Measurements from ENCODE around the gene PARVG.

PARVG gene

DNA sequence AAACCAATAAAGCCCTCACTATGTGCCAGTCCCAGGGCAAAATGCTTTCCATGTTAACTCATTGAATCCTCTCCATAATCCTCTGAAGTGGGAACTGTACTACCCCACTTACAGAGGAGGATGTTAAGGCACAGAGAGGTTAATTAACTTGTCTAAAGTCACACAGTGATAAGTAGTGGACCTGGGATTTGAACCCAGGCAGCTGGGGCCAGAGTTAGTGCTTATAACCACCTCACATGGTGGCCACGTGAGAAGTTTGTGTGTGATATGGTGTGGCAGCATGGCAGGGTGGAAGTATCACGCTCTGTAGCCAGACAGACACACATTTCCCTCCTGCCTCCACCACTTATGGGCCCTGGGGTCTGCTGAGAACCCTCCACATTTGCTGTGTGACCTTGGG is 16.5 kb downstream of the PARVG start:
- no peak for DNase-seq

DNA sequence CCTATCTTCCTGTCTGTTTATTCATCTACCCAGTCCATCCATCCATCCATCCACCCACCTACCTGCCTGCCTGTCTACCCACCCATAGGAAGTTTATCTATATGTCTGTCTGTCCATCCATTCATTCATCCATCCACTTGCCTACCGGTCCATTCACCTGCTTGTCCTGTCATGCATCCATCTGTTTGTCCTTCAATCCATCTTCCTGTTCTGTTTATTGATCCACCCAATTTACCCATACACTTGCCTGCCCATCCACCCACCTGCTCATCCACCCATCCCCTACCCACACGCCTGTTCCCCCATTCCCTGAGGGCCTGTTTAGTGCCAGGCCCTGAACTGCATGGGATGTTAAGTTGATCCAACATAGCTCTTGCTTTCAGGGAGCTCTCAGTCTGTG is 18.4 kb downstream of the PARVG start:
- DNase-seq: no peak

DNA sequence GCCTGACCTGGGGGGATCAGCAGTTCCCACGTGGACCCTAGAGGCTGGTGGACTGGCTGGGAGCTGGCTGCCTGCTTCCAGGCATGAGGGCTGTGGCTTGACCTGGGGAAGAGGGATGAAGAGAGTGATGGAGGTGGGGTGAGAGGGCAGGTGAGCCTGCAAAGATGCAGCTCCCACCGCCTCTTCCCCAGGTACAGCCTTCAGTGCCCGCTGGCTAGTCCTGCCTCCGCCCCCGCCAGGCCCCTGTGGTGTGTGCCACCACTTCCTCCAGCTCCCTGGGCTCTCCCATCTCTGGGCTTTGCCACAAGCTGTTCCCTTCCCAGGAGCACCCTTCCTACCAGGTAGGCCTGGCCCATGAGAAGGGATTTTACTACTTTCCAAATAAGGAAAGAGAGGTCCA is 19.1 kb downstream of the PARVG start:
- no peak for DNase-seq

DNA sequence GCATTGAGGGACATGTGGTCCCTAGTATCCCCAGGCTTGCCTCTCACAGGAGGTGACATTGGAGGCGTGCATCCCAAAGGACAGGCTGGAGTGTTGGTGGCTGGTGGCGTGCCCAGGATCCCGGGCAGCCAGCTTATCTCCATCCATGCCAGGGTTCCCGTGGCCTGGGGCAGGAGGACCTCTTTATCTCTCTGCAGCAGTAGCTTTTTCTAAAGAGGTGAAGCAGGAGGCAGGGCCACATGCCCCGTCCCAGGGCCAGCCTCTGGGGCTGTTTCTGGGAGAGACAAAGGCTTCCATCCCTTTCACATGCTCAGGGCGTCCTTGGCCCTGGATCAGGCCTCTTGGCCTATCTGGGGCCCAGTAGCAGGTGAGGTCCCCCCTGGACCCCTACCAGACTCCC is 19.7 kb downstream of the PARVG start:
- no peak for DNase-seq

DNA sequence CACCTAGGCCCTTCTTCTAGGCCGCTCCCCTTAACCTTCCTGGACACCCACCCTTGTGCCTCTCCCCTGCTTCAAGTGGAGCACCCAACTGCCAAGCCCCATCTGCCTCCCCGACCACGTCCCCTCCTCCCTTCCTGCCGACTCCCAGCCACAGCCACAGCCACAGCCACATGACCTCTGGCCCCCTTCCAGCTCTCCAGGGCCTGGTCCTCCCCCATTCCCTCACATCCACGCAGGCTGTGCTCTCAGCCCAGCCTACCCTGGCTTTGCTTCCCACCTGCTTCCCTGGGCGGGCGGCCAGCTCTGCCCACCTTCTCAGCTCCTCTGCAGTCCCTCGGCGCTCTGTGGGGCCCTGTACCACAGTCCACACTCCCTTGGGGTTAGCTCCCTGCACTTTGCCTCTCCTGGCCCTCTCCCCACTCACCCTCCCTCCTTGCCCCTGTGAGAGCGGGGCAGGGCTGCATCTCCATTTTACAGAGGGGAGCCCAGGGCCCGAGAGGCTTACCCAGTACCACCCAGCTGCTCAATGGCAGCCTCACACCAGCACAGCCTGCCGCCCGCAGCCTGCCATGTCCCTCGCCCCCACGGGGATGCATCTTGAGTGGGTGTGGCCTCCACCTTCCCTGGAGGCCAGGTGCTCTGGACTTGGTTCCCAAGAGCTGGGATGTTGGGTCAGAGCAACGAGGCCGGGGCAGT is 20.3 kb downstream of the PARVG start:
- DNase-seq: no peak

DNA sequence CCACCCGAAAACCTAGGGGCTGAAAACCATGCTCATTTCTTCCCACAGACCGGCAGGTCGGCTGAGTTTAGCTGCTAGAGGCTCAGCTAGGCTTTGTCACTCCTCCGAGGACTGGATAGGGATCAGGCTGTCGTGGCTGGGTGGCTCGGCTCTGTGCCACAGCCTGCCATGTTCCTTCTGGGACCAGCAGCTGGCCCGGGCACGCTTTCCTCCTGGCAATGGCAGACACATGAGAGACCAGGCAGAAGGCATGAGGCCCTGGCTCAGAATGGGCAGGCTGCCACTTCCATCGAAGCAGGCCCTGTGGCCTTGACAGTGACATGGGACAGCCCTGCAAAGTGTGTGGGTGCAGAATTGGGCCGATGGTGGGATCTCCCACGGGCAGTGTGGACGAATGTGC is 20.9 kb downstream of the PARVG start:
- no peak for DNase-seq

DNA sequence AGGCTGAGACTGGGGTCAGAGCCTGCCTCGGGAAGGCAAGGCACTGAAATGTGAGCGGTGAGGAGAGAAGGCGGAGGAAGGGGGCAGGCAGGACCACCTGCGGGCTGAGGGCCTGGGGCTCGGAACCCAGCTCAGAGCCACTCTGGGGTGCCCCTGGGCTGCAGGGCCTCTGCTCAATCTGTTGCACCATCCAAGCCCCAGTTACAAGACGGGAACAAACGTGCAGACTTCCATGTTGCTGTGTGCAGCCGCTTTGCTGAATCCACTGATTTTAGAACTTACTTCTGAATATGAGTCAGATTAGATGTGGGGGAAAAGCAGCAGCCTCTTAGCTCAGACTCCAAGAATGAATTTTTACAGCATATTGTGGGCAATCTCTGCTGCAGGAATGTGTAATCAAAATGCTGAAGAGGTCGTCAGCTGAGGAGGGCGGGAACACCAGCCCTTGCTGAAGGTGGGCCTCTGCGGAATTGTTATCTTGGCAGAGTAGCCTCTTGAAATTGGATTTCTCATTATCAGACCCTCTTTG is 21.6 kb downstream of the PARVG start:
- DNase-seq: no peak

DNA sequence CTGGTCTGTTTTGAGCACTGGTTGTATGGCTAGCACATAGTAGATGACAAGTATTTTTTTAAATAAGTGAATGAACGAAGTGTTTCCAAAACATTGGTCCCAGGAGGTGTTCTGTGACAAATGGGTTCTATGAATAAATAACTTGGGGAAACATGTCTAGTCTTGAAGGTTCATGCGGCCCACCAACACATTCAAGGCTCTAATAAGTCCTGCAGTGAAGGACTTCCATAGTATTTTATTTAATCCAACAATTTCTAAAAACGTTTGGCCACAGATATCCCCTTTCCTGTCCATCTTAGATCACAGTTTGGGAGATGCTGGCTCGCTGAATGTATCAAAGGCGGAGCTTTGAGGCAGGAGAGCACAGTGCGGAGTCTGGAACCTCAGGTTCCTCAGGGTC is 22.5 kb downstream of the PARVG start:
- DNase-seq: no peak

DNA sequence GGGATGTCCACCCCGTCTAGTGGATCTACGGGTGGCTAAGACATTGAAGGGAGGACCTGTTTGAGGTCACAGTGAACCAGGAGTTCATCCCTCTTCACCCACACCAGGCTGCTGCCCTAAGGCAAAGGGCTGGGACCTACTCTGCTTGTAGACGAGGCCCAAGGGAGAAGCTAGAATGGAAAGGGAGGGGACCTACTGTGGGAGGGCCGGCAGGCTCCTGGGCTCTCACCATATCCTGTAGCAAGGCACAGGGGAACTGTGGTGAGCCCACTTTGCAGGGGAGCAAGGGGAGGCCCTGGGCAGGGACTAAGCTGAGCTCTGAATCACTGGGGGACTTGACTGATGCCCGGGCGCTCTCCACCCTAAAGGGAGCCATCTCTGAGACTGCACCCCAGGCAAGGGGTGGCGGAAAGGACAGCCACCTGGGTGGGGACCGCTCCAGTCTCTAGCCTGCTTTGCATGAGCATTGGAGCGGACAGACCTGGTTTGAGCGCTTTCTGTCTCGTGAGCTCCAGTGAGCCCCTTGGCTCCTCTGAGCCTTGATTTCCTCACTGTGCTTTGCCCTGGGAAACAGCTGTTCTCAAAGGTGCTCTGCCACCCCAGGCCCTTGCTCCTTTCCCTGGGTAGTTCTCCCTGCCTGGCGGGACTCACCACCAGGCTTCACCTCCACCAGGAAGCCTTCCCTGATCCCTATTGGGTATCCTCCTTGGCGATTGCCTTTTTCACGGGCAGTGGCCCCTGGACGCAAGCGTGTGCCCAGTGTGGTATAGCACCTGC is 24.2 kb downstream of the PARVG start:
- DNase-seq: no peak

DNA sequence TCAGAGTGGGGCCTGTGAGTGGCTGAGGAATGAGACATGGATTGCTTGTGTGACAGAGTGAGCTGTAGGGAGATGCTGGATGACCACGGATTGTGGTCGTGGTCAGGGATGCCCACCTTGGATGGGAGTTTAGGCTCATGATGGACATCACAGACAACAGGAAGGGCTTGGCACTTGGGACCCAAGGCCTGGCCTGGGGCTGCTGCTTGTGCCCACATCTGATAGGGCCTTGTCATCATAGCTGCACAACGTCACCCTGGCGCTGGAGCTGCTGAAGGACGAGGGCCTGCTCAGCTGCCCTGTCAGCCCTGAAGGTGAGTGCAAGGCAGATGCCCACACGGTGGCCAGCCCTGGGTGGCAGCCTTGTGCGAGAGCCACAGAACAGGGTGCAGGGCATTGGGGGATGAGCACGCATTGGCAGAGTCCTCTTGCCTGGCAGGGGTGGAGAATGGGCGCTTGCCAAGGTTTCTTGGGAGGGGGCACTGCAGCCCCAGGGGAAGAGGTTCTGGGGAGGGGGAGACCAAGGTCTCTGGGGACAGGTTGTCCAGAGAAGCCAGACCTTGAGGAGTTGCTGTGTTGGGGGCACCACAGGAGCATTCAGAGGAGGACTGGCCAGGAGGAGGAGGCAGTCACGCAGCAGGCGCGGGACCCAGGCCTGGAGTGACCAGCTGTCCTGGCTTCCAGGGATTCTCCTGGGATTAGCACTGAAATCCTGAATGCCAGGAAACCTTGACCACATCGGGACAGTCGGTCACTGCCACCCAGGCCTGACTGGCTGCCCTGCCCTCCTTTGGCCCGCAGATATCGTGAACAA is 25.0 kb downstream of the PARVG start:
- DNase-seq: no peak

DNA sequence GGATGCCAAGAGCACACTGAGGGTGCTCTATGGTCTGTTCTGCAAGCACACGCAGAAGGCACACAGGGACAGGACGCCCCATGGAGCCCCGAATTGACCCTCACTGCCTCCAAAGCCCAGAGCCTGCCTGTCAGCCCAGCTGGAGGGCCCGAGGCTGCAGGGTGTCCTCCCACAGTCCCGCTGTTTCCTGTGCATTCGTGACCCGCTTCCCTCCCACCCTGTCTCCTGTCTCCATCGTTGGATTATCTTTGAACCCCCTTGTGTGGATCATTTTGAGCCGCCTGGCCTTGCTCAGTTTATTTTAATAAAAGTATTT is 25.6 kb downstream of the PARVG start:
- no peak for DNase-seq

DNA sequence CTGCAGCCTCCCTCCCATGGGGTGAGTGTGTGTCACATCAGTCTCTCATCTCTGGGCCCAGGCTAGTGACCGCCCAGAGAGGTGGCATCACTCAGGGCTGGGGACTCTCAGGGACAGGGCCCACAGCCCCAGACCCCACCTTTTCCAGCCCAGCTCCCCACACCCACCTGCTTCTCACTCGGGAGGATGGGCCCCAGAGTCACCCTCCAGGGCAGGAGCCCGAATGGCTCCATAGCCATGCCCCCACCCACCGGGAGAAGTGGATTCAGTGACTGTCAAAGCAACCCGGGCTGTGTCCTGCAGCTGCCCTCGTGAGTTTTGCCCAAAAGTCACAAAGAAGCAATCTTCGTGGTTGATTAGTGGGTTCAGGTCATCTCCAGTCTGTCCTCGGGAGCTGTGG is 26.0 kb downstream of the PARVG start:
- DNase-seq: no peak

DNA sequence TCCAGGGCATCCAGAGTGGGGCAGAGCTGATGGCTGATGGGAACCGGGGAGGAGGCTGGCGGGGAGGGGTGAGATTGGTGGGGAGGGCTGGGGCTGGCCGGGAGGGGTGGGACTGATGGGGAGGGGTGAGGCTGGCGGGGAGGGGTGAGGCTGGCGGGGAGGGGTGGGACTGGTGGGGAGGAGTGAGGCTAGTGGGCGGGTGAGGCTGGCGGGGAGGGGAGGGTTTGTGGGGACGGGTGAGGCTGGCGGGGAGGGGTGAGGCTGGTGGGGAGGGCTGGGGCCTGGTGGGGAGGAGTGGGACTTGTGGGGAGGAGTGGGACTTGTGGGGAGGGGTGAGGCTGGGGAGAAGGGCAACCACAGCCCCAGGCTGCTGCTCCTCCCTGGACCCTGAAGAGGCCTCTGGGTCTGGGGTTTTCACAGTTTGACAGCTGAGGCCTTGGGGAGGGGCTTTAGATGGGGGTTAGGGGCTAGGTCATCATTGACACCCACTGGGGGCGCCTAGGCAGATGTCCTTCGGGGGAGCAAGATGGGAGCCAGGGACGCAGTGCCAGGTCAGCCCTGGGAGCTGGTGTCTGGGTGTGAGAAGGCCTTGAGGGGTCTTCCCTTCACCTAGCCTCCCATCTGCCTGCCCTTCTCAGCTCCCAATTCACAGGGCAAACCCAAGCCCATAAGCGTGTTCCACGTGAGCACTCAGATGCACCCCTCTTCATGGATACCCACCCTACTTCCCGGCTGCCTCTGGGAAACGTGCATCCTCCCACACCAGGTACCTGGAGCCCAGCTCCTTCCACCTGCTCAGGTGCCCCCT is 26.7 kb downstream of the PARVG start:
- DNase-seq: no peak

DNA sequence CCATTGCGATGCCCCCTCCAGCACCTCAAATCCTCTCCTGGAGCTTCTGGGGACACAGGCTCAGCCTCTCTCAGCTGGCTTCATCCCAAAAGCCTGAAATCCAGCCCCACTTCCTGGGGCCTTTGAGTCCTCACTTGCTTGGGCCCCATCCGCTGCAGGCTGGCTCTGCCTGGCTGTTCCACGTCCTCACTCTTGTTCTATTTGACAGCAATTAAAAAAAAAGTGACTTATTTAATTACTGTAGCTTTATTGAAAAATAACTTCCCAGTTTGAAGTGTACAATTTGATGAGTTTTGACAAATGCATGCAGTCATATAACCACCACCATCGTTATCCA is 27.2 kb downstream of the PARVG start:
- DNase-seq: no peak

DNA sequence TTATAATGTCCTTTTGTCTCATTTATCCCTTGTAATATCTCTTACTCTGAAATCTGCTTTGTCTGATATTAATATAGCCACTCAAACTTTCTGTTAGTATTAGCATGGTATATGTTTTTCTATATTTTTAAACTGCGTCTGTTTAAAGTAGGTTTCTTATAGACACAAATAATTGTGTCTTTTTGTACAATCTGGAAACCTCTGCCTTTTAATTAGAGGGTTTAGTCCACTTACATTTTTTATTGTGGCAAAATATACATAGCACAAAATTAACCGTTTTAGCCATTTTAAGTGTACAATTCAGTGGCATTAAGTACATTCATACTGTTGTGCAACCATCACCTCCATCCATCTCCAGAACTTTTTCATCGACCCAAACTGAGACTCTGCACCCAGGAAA is 28.6 kb downstream of the PARVG start:
- no peak for DNase-seq

DNA sequence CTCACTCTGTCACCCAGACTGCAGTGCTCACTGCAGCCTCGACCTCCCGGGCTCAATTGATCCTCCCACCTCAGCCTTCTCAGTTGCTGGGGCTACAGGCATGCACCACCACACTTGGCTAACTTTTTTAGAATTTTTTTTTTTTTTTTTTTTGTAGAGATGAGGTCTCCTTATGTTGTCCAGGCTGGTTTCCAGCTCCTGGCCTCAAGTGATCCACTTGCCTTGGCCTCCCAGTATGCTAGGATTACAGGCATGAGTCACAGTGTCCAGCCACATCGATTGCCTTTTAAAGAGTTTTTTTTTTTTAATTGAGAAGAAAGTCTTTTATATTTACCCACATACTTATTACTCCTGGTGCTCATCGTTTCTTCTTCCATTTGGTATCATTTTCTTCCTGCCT is 30.0 kb downstream of the PARVG start:
- DNase-seq: no peak

DNA sequence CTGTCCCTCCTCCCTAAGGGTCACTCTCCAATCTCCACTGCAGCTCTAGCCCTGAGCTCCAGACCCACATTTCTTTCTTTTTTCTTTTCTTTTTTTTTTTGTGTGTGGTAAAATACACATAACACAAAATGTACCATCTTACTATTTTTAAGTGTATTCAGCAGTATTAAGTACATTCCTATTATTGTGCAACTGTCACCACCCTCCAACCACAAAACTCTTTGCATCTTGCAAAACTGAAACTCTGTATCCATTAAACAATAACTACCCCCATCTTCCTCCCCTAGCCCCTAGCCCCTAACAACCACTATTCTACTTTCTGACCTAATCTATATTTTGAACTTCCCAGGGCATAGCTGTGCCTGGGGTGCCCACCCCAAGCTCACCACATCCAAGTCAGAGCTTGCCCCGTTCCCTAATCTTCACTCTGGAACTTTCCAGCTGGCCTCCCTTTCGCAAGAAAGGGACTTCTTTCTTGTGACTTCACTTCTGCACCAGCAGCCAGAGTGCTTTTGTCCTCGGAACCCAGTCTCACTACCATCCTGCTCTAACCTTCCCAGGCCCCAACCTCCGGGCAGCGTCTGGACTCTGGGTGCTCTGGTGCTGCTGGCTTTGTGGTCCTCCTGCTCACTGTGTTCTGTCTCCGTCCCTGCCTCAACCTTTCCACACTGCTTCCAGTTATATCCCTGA is 30.7 kb downstream of the PARVG start:
- no peak for DNase-seq

DNA sequence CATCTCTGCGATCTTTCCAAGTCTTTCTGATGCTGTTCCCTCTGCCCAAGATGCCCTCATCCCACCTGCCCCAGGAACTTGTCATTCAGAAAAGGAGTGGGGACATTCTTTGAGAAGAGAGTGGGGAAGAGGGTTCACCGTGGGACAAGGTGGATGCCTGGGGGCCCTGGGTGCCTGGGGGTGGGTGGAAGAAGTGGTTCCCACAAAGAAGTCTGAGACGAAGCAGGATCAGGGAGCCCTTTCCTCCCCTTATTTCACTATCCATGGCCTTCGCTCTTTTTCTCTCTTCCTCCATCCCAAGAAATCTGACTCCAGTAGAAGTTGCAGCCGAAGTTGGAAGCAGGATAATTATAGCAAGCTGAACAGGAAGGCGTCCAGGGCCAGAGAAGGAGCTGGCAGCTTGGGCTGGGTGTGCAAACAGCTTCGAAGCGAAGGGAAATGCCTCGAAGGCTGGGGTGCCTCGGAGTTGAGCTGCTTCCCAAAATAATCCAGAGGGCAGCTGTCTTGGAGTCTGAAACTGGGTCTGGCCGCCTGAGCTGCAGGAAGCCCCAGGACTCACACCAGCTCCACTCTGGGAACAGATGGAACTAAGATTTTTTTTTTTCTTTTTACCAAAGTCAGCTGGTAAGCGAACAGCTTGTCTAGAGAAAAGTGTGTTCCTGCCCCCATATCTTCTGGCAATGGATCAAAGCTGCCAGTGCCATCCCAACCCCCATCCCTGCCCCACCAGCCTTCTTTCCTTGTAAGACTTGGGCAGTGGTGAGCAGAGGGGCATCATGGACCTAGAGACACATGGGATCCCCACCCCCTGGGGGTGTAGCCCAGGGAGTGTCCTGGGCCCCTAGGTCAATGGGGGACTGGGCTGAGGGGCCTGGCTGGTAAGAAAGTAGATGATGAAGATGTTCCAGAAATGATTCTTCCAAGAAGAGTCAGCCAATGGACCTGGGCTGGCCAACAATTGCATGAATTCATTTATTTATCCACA is 31.5 kb downstream of the PARVG start:
- DNase-seq: no peak

DNA sequence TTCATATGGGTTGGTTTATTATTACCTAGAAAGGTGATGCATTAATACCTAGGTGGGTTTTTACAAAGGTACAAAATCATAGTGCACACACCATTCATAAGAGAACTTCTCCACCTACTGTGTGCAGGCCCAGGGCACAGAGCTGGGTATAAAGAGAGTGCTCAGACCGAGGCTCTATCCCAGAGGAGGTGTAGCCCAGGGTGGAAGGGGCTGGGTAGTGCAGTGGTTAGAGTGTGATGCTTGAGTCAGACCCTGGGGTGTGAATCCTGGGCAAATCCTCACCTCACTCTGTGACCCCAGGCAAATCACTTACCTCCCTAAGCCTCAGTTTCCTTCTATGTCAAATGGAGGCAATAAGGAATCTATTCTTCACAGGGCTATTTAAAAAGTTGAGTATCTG is 32.2 kb downstream of the PARVG start:
- no peak for DNase-seq

DNA sequence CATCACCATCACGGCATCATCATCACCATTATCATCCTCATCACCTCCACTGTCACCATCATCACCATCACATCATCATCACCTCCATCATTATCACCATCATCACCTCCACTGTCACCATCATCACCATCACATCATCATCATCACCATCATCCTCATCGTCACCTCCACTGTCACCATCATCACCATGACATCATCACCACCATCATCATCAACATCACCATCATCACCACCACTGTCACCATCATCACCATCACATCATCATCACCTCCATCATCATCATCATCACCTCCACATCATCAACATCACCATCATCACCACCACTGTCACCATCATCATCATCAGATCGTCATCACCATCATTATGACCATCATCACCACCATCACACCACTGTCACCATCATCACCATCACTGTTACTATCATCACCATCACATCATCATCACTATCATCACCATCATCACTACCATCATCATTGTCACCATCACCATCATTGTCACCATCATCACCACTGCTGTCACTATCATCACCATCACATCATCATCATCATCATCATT is 32.8 kb downstream of the PARVG start:
- no peak for DNase-seq

DNA sequence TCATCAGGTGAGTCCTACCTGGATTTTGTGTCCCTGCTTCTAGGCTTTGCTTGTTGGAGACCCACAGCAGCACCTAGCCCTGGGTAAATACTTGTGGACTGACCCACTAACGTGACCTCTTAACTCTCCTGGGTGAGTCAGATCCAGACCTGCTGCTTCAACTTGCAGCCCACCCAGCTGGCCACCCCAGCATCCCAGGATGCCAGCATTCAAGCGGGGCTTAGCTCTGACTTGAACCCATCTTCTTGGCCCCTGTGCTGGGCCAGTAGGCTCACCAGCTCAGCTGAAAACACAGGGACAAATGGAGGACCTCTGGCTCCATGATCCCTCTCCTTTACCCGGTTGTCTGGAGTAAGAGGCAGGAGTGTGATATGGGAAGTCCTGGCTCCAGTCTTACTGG is 33.5 kb downstream of the PARVG start:
- DNase-seq: no peak
